IMR-90 (cell line): ENCODE results near the gene MAN1C1. TPM values are rescaled to one million over a fixed set of nuclear protein-coding genes. Genes with fewer than 3 reads are reported as not detected.

Source experiments
- ATAC-seq: fragments of 200-7000 bp; cut with Tn5 transposase; 2 replicates; pipeline ENCODE4 v1.9.1; 2020; ENCODE audit warnings: low read depth, mild to moderate bottlenecking, moderate library complexity
- BruUV-seq: library from RNA; stranded (reverse); fragments of 400-500 nt; replicated peaks from 2 replicates; lab custom pipeline; 2021; lab: Mats Ljungman, UMichigan
- CTCF ChIA-PET: fragments of 300-600 bp; formaldehyde crosslinking; extraction: SDS; loops from one replicate; lab custom pipeline; 2021; ENCODE audit warnings: antibody characterized with exemption; lab: Yijun Ruan, JAX
- POLR2A ChIA-PET: fragments of 300-600 bp; sonication (Branson Sonifier 250); formaldehyde crosslinking; loops from one replicate; lab custom pipeline; 2022; ENCODE audit warnings: antibody characterized with exemption; ENCODE audit not compliant: unreplicated experiment; lab: Charles Lee
- DNase-seq: peaks from one replicate; pipeline ENCODE4 v3.0.0; 2013
- H2AFZ ChIP-seq: replicated peaks from 2 replicates; pipeline ENCODE3; 2013; ENCODE audit warnings: low read length, mild to moderate bottlenecking; ENCODE audit not compliant: poor library complexity
- H2AK5ac ChIP-seq: 2 replicates; pipeline ENCODE4 v1.6.1; 2013; ENCODE audit warnings: low read depth, low read length, inconsistent platforms
- H2AK9ac ChIP-seq: replicated peaks from 2 replicates; pipeline ENCODE3; 2013; ENCODE audit warnings: mild to moderate bottlenecking, low read depth, low read length, moderate library complexity; ENCODE audit not compliant: poor library complexity
- H2BK120ac ChIP-seq: 2 replicates; pipeline ENCODE4 v1.6.1; 2013; ENCODE audit warnings: low read depth, low read length, inconsistent platforms
- H2BK15ac ChIP-seq: 3 replicates; pipeline ENCODE4 v1.6.1; 2013; ENCODE audit warnings: low read depth, low read length, inconsistent platforms
- H2BK20ac ChIP-seq: 2 replicates; pipeline ENCODE4 v1.6.1; 2013; ENCODE audit warnings: low read depth, mild to moderate bottlenecking, inconsistent platforms, low read length, moderate library complexity
- H2BK5ac ChIP-seq: 2 replicates; pipeline ENCODE4 v1.6.1; 2013; ENCODE audit warnings: mild to moderate bottlenecking, low read depth, low read length, inconsistent platforms; ENCODE audit not compliant: poor library complexity, severe bottlenecking
- H3K14ac ChIP-seq: replicated peaks from 2 replicates; pipeline ENCODE4 v1.6.1; 2013; ENCODE audit warnings: low read depth, low read length, inconsistent platforms
- H3K18ac ChIP-seq: 2 replicates; pipeline ENCODE4 v1.6.1; 2013; ENCODE audit warnings: low read depth, low read length, control low read depth
- H3K23ac ChIP-seq: 2 replicates; pipeline ENCODE4 v1.6.1; 2013; ENCODE audit warnings: low read depth, low read length, inconsistent platforms
- H3K27ac ChIP-seq: 2 replicates; pipeline ENCODE4 v1.5.1; 2013; ENCODE audit warnings: mild to moderate bottlenecking, control low read depth, low read length; ENCODE audit not compliant: insufficient read depth
- H3K27me3 ChIP-seq: 2 replicates; pipeline ENCODE4 v1.6.1; 2013; ENCODE audit warnings: low read length; ENCODE audit not compliant: control insufficient read depth, insufficient read depth
- H3K36me3 ChIP-seq: 2 replicates; pipeline ENCODE4 v1.6.1; 2013; ENCODE audit warnings: low read length, mixed read lengths; ENCODE audit not compliant: control insufficient read depth, insufficient read depth
- H3K4ac ChIP-seq: 2 replicates; pipeline ENCODE4 v1.6.1; 2013; ENCODE audit warnings: low read depth, low read length, inconsistent platforms
- H3K4me1 ChIP-seq: 2 replicates; pipeline ENCODE4 v1.6.1; 2013; ENCODE audit warnings: low read length, mixed read lengths; ENCODE audit not compliant: control insufficient read depth, insufficient read depth
- H3K4me2 ChIP-seq: 2 replicates; pipeline ENCODE4 v1.6.1; 2013; ENCODE audit warnings: low read depth, mild to moderate bottlenecking, control low read depth, low read length, moderate library complexity
- H3K4me3 ChIP-seq: 2 replicates; pipeline ENCODE4 v1.5.1; 2013; ENCODE audit warnings: low read depth, mild to moderate bottlenecking, control low read depth, low read length, moderate library complexity; ENCODE audit not compliant: insufficient read depth
- H3K56ac ChIP-seq: 2 replicates; pipeline ENCODE4 v1.6.1; 2013; ENCODE audit warnings: low read length, inconsistent platforms; ENCODE audit not compliant: insufficient read depth; ENCODE audit errors: extremely low read depth
- H3K79me1 ChIP-seq, 2 experiments: 2 replicates each; pipeline ENCODE4 v1.6.1; 2013; ENCODE audit warnings: low read length in 2 of 2, inconsistent platforms in 1 of 2, low read depth in 1 of 2
- H3K9ac ChIP-seq: 2 replicates; pipeline ENCODE4 v1.6.1; 2013; ENCODE audit warnings: low read depth, low read length, control low read depth
- H3K9me1 ChIP-seq: 2 replicates; pipeline ENCODE4 v1.6.1; 2013; ENCODE audit warnings: low read length, inconsistent platforms; ENCODE audit not compliant: insufficient read depth
- H3K9me3 ChIP-seq: 2 replicates; pipeline ENCODE4 v1.6.1; 2013; ENCODE audit warnings: low read length; ENCODE audit not compliant: control insufficient read depth, insufficient read depth
- H4K20me1 ChIP-seq: 2 replicates; pipeline ENCODE4 v1.6.1; 2013; ENCODE audit warnings: low read length, inconsistent platforms; ENCODE audit not compliant: insufficient read depth
- H4K5ac ChIP-seq: 2 replicates; pipeline ENCODE4 v1.6.1; 2013; ENCODE audit warnings: mild to moderate bottlenecking, low read depth, low read length, control low read depth
- H4K8ac ChIP-seq, 2 experiments: 2 replicates each; pipeline ENCODE4 v1.6.1; 2013; ENCODE audit warnings: low read depth in 2 of 2, low read length in 2 of 2, control low read depth in 1 of 2, inconsistent platforms in 1 of 2
- H4K91ac ChIP-seq: 2 replicates; pipeline ENCODE4 v1.6.1; 2013; ENCODE audit warnings: low read depth, low read length, inconsistent platforms; ENCODE audit not compliant: insufficient read depth
- BHLHE40 ChIP-seq: fragments of 150-350 bp; IDR thresholded peaks from 2 replicates; pipeline ENCODE4 v1.6.1; 2016; ENCODE audit warnings: mild to moderate bottlenecking, low read depth, low read length
- CEBPB ChIP-seq: IDR thresholded peaks from 2 replicates; pipeline ENCODE4 v1.6.1; 2012; ENCODE audit warnings: low read depth, low read length, improper control_type of control experiment
- CHD1 ChIP-seq: IDR thresholded peaks from 2 replicates; pipeline ENCODE4 v1.6.1; 2012; ENCODE audit warnings: low read depth, low read length, improper control_type of control experiment
- FOS ChIP-seq: fragments of 150-350 bp; IDR thresholded peaks from 2 replicates; pipeline ENCODE4 v1.6.1; 2016; ENCODE audit warnings: low read depth, low read length
- MAFK ChIP-seq: IDR thresholded peaks from 2 replicates; pipeline ENCODE4 v1.6.1; 2012; ENCODE audit warnings: low read depth, low read length, improper control_type of control experiment
- MAZ ChIP-seq: IDR thresholded peaks from 2 replicates; pipeline ENCODE4 v1.6.1; 2012; ENCODE audit warnings: low read depth, mild to moderate bottlenecking, low read length, improper control_type of control experiment, moderate library complexity, borderline replicate concordance
- MXI1 ChIP-seq: IDR thresholded peaks from 2 replicates; pipeline ENCODE4 v1.6.1; 2012; ENCODE audit warnings: low read depth, mild to moderate bottlenecking, low read length, moderate library complexity, borderline replicate concordance
- NFE2L2 ChIP-seq: fragments of 150-350 bp; IDR thresholded peaks from 2 replicates; pipeline ENCODE4 v1.6.1; 2016; ENCODE audit warnings: low read depth, mild to moderate bottlenecking, low read length
- RAD21 ChIP-seq: IDR thresholded peaks from 2 replicates; pipeline ENCODE4 v1.6.1; 2012; ENCODE audit warnings: low read length, improper control_type of control experiment
- RCOR1 ChIP-seq: IDR thresholded peaks from 2 replicates; pipeline ENCODE4 v1.6.1; 2012; ENCODE audit warnings: mild to moderate bottlenecking, low read length, improper control_type of control experiment; ENCODE audit not compliant: insufficient replicate concordance
- RFX5 ChIP-seq: IDR thresholded peaks from 2 replicates; pipeline ENCODE4 v1.8.0; 2012; ENCODE audit warnings: low read depth, mild to moderate bottlenecking, low read length, moderate library complexity
- SMC3 ChIP-seq: fragments of 150-350 bp; IDR thresholded peaks from 2 replicates; pipeline ENCODE4 v1.6.1; 2016; ENCODE audit warnings: low read depth, mild to moderate bottlenecking, antibody characterized with exemption, low read length, moderate library complexity
- WGBS, 2 experiments: methylation state at CpG; one replicate each; pipeline versions ENCODE4 v1.1.5 to v1.1.7; 2013; ENCODE audit warnings: missing lambda C conversion rate in 2 of 2; ENCODE audit not compliant: insufficient read length in 1 of 2; ENCODE audit errors: extremely low coverage in 2 of 2; 5-methylcytosine and 5-hydroxymethylcytosine counted together
- dilution Hi-C: fragments of 300-500 bp; cut with HindIII; formaldehyde crosslinking; loops from one replicate; pipeline ENCODE4 v1.14.3; 2018; ENCODE audit warnings: low sequenced_read_pairs; ENCODE audit not compliant: unreplicated experiment
- in situ Hi-C: fragments of 300-500 bp; cut with MboI; formaldehyde crosslinking; loops from 3 replicates; pipeline ENCODE4 v1.14.3; 2019; ENCODE audit warnings: low sequenced_read_pairs, inconsistent platforms, mixed read lengths
- intact Hi-C: fragments of 100-400 bp; cut with micrococcal nuclease; formaldehyde crosslinking; loops from 2 replicates; pipeline ENCODE4 v1.10.0; 2022
- polyA plus RNA-seq, 3 experiments: library from polyadenylated mRNA; depleted of rRNA; stranded (reverse); fragments of >200 nt; gene quantifications; 2 replicates each; pipeline ENCODE4 v1.2.3, GENCODE V29; 2012; ENCODE audit warnings: low replicate concordance in 1 of 3
- total RNA-seq: library from RNA; depleted of rRNA; stranded (reverse); fragments of >200 nt; gene quantifications from 2 replicates; pipeline ENCODE4 v1.2.3, GENCODE V29; 2012
- TF ChIP-seq, protein P1 (sequence below): conservative IDR thresholded peaks from 2 replicates; pipeline ENCODE4 v1.5.1; 2012; ENCODE audit warnings: mild to moderate bottlenecking, low read depth, low read length, improper control_type of control experiment
- TF ChIP-seq, protein P2 (sequence below): fragments of 150-350 bp; IDR thresholded peaks from 2 replicates; pipeline ENCODE4 v1.6.1; 2016; ENCODE audit warnings: low read depth, mild to moderate bottlenecking, low read length, moderate library complexity, borderline replicate concordance
- TF ChIP-seq, protein P3 (sequence below): fragments of 150-350 bp; IDR thresholded peaks from 2 replicates; pipeline ENCODE4 v1.6.1; 2017; ENCODE audit warnings: mild to moderate bottlenecking, antibody characterized with exemption, low read length, low read depth

The MAN1C1 gene
- total and polyA plus RNA-seq, 2 of the 4 experiments (the other 2 are of a cell fraction): 3.2 to 11.3 TPM

DNA sequence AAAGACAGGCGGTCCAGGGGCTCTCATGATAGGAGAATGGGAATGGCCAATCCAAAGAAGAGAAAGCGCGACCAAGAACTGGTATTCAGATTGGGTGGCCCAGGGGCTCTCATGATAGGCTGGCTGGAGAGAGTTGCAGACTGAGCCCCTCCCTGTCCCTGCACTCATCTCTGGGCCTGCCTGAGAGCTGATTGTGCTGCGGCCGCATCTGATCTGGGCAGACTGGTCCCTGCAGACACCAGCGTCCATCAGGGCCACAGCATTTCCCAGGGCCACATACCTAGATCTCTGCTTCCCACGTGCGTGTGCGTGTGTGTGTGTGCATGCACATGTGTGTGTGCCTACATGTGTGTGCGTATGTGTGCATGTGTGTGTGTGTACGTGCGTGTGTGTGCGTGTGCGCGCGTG, 30.4 kb upstream of the MAN1C1 start:
- H3K23ac ChIP-seq: no peak overlapping the region
- no peak overlapping the region for H2AFZ ChIP-seq
- H2BK120ac ChIP-seq: no peak overlapping the region
- H3K36me3 ChIP-seq: no peaks in the 10 kb centered on the region
- H3K4me2 ChIP-seq: no peak overlapping the region
- no peak overlapping the region; the same call in 1 of the 2 replicates for H4K91ac ChIP-seq
- intact Hi-C loops: no loop called here
- POLR2A ChIA-PET: no interaction called here
- no peak overlapping the region for H4K8ac ChIP-seq
- BruUV-seq: no TSS peak
- WGBS, 2 experiments: 75% methylated on average over 3 of the region's 16 CpGs; no CpG with 5 or more reads in 1 of the 2 experiments
- no peaks in the 10 kb centered on the region for H3K27me3 ChIP-seq
- CTCF ChIA-PET: no interaction called here
- H3K9ac ChIP-seq: no peak overlapping the region
- TF ChIP-seq CEBPB: no peak
- no peak for TF ChIP-seq RFX5
- no peak for TF ChIP-seq FOS
- TF ChIP-seq MAFK: no peak
- no peak for TF ChIP-seq BHLHE40
- no peak for TF ChIP-seq RCOR1
- TF ChIP-seq, protein P1, sequence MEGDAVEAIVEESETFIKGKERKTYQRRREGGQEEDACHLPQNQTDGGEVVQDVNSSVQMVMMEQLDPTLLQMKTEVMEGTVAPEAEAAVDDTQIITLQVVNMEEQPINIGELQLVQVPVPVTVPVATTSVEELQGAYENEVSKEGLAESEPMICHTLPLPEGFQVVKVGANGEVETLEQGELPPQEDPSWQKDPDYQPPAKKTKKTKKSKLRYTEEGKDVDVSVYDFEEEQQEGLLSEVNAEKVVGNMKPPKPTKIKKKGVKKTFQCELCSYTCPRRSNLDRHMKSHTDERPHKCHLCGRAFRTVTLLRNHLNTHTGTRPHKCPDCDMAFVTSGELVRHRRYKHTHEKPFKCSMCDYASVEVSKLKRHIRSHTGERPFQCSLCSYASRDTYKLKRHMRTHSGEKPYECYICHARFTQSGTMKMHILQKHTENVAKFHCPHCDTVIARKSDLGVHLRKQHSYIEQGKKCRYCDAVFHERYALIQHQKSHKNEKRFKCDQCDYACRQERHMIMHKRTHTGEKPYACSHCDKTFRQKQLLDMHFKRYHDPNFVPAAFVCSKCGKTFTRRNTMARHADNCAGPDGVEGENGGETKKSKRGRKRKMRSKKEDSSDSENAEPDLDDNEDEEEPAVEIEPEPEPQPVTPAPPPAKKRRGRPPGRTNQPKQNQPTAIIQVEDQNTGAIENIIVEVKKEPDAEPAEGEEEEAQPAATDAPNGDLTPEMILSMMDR: no peak
- no peak for TF ChIP-seq SMC3
- TF ChIP-seq RAD21: no peak
- TF ChIP-seq CHD1: no peak
- no peak for TF ChIP-seq MAZ
- TF ChIP-seq, protein P2, sequence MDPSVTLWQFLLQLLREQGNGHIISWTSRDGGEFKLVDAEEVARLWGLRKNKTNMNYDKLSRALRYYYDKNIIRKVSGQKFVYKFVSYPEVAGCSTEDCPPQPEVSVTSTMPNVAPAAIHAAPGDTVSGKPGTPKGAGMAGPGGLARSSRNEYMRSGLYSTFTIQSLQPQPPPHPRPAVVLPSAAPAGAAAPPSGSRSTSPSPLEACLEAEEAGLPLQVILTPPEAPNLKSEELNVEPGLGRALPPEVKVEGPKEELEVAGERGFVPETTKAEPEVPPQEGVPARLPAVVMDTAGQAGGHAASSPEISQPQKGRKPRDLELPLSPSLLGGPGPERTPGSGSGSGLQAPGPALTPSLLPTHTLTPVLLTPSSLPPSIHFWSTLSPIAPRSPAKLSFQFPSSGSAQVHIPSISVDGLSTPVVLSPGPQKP: no peak
- TF ChIP-seq, protein P3, sequence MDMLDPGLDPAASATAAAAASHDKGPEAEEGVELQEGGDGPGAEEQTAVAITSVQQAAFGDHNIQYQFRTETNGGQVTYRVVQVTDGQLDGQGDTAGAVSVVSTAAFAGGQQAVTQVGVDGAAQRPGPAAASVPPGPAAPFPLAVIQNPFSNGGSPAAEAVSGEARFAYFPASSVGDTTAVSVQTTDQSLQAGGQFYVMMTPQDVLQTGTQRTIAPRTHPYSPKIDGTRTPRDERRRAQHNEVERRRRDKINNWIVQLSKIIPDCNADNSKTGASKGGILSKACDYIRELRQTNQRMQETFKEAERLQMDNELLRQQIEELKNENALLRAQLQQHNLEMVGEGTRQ: no peak
- TF ChIP-seq NFE2L2: no peak
- no peak for TF ChIP-seq MXI1
- no peaks in the 10 kb centered on the region for H4K20me1 ChIP-seq
- no peak overlapping the region for H3K56ac ChIP-seq
- no peak overlapping the region for H4K5ac ChIP-seq
- dilution Hi-C loops: no loop called here
- no peak overlapping the region for H2AK9ac ChIP-seq
- H3K79me1 ChIP-seq: no peaks in the 10 kb centered on the region
- no peak overlapping the region for H2BK20ac ChIP-seq
- H2AK5ac ChIP-seq: no peak overlapping the region
- DNase-seq: no peak
- H2BK15ac ChIP-seq: no peak overlapping the region
- no peak overlapping the region for H3K4me3 ChIP-seq
- H3K4me1 ChIP-seq: peaks cover 11% of the 10 kb centered on the region
- H3K9me3 ChIP-seq: peaks cover 4% of the 10 kb centered on the region; the same call in 1 of the 2 replicates
- H3K18ac ChIP-seq: no peak overlapping the region
- no peak overlapping the region for H2BK5ac ChIP-seq
- H3K27ac ChIP-seq: no peak overlapping the region
- peaks cover 4% of the 10 kb centered on the region for H3K9me1 ChIP-seq
- ATAC-seq: no peak
- in situ Hi-C loops: no loop called here
- H3K14ac ChIP-seq: no peak overlapping the region
- no peak overlapping the region for H3K4ac ChIP-seq
